T1000 (cell line): ENCODE measurements around the gene CD72.
"Not testable (repeated sequence)": the region's sequence is repeated elsewhere in the genome, so short reads cannot be mapped to it uniquely, and the experiment has no call there.

ENCODE experiments used
- DNase-seq: peaks from one replicate; lab custom pipeline; 2025; ENCODE audit warnings: mixed read lengths; lab: John Stamatoyannopoulos, UW

CD72 gene

DNA sequence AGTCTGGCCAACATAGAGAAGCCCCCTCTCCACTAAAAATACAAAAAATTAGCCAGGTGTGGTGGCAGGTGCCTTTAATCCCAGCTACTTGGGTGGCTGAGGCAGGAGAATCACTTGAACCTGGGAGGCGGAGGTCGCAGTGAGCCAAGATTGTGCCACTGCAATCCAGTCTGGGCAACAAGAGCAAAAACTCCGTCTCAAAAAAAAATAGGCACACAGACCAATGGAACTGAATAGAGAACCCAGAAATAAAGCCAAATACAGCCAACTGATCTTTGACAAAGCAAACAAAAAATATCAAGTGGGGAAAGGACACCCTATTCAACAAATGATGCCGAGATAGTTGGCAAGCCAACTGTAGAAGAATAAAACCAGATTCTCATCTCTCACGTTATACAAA lies 29.7 kb downstream of the CD72 start:
- DNase-seq = not testable (repeated sequence)

DNA sequence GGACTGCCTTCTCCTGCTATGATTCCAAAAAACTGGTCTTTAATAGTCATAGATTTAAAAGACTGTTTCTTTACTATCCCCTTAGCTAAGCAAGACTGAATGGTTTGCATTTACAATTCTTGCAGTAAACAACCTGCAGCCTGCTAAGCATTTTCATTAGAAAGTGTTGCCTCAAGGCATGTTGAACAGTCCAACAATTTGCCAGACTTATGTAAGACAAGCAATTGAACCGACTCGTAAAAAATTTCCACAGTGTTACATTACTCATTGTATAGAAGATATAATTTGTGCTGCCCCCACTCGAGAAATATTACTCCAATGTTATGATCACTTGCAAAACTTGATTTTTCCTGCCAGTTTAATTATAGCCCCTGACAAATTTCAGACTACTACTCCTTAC lies 33.5 kb downstream of the CD72 start:
- DNase-seq = not testable (repeated sequence)

DNA sequence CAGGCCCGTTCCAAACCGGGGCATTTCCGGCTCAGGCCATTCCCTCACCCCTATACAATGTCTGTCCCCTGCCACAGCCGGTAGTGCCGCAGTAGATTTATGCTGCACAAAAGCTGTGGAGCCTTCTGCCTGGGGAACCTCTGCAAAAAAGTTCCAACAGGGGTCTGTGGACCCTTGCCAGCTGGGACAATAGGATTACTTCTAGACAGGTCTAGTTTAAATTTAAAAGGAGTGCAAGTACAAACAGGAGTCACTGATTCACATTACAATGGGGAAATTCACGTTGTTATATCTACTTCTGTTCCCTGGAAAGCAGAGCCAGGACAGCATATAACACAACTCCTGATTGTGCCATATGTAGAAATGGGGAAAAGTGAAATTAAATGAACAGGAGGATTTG lies 34.7 kb downstream of the CD72 start:
- not testable (repeated sequence) for DNase-seq

DNA sequence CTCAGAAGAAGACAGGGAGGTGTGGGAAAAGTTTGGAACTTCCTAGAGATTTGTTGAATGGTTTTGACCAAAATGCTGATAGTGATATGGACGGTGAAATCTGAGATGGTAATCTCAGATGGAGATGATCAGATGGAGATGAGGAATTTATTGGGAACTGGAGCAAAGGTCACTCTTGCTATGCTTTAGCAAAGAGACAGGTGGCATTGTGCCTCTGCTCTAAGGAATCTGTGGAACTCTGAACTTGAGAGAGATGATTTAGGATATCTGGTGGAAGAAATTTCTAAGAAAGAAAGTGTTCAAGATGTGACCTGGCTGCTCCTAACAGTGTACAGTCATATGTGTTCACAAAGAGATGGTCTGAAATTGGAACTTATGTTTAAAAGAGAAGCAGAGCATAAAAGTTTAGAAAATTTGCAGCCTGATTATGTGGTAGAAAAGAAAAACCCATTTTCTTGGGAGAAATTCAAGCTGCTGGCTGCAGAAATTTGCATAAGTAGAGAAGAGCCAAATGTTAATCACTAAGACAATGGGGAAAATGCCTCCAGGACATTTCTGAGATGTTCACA lies 38.5 kb downstream of the CD72 start:
- DNase-seq = not testable (repeated sequence)

DNA sequence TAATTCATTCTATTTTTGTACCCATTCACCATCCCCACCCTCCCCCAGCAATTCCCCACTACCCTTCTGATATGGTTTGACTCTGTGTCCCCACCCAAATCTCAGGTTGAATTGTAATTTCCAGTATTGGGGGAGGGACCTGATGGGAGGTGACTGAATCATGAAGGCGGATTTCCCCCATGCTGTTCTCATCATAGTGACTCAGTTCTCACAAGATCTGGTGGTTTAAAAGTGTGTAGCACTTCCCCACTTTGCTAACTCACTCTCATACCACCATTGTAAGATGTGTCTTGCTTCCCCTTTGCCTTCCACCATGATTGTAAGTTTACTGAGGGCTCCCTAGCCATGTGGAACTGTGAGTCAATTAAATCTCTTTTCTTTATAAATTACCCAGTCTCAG lies 39.1 kb downstream of the CD72 start:
- DNase-seq = no peak

DNA sequence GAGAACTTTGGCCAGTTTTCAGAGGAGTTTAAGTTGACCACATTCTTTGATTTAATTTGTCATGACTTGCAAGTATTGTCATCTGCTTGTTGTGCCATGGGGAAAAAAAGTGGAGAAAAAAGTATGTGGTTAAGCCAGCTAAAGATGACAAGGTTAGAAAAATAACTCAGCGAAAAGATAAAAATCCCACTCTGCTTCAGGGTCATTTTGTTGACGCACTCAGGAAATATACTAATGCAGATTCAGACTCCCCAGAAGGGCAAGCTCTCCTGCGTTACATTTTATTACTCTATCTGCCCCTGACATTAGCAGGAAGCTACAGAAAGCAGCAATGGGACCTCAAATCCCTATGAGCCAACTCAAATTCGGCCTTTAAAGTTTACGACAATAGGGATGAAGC lies 40.7 kb downstream of the CD72 start:
- no peak for DNase-seq

DNA sequence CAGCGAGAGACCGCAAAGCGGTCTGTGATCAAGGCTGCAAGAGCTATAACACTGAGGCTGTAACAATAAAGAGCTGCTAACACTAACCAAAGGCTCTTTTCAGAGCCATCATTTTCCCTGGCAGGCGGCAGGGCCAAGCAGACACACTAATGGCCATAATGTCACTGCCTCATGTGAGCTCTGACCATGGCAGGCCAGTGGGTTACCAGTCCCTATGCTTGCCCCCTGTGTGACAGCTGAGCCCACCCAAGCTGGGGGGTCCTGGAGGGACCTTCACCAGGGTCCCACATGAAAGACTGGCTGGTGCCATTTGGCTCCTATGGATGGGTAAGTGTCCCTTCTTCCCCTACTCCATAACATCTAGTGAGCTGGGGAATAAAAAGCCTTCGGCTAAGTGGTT lies 42.7 kb downstream of the CD72 start:
- no peak for DNase-seq

DNA sequence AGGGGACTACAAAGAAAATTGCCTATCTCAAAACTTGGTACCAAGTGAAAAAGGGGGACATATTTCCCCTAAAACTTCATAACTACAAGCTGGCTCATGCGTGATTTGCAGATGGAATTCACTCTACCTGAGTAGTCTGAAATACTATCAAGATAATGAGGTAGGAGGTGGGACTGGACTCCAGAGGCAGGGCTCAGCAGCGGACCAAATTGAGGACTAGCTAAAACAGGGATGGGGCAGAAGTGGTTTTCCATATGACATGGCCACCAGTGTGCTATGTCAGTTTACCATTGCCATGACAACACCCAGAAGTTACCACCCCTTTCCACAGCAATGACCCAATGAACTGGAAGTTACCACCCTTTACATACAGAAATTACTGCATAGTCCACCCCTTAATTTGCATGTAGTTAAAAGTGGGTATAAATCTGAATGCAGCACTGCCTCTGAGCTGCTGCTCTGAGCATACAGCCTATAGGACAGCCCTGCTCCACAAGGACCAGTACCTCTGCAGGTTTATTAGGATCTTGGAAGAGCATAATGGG lies 43.6 kb downstream of the CD72 start:
- DNase-seq = no peak

DNA sequence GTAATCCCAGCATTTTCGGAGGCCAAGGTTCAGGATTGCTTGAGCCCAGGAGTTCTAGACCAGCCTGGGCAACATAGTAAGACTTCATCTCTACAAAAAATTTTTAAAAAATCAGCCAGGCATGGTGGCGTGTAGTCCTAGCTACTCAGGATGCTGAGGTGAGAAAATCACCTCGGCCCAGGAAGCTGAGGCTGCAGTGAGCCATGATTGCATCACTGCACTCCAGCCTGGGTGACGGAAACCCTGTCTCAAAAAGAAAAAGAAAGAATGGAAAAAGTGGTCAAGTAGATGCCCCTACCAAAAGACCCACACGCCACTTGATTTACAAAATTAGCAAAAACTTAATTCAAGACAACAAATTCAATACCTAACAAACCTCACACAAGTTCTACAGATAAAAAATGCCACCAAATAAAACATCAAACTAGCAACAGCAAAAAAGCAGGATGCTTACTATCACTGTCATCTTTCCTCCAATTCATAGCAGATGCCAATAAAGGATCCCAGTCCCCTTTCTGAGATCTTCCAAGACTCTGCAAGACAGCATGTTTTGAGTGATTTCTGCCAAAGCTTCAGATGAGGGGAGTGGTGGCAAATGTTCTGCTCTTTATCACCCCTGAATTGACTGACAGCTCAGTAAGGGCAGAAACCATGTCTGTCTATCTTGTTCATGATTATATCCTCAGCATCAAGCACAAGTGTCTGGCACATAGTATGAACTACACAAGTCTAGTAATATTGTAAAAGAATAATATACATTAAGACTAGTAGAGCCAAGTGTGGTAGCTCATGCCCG lies 47.3 kb downstream of the CD72 start:
- DNase-seq = no peak

DNA sequence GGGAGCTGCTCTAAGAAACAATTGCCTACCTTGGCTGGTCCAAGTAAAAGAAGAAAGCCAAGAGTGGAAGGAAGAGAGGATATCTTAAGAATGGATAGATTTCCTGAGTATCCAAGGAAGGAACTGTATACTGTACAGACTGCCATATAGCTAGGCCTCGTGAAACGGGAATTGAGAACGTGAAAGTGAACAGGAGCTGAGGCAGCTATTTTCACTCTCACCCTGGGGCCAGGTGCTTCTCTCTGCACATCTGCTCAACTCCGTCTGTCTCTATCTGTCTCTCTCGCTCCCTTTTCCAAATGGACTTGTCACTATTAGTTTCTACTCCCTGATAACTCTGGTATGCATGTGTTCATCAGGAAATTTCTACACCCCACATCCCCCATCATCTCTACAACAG lies 49.0 kb downstream of the CD72 start:
- DNase-seq = no peak

DNA sequence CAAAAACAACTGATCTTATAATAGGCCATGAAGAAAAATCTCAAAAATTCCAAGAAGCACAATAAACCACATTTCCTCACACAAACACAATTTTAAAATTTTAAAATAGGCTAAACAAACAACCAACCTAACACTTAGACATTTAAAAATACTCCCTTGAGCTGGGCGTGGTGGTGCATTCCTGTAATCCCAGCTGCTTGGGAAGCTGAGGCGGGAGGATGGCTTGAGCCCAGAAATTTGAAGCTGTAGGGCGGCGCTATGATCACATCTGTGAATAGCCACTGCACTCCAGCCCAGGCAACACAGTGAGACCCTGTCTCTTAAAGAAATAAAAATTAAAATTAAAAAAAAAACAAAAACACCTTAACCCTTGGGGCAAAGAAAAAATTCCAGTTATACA lies 50.0 kb downstream of the CD72 start:
- DNase-seq = no peak

DNA sequence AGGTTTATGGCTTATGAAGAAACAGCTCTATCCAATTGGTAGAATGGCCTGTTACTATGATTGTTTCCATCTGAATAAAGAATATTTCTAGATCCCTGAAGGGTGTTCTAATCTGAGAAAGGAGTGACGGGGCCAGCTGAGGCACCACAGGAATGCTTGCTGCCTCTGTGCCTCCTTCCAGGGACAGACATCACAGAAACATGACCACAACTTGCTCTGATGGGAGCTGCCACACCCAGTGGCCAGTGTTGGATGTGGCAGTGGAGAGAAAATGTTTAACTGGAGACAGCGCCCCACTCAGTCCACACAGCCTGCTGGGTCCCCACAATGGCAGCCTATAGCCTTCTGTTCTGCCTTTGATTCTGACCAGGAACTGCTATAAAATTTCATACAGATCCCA lies 51.8 kb downstream of the CD72 start:
- DNase-seq = no peak

DNA sequence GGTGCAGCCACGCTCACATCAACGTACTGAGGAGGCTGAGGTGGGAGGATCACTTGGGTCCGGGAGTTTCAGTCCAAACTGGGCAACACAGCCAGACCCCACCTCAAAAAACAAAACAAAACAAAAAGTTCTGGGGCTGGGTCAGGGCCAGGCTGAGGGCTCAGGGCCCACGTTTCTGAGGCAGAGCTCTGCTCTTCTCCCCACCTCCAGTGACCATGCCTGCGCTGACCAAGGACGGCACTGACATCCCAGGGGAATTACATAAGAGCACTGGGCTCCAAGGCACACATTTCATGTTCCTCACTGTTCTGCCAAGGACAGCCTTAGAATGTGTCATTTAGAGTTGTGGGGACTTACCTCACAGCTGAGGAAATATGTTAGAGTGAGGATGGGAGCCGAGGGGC lies 53.6 kb downstream of the CD72 start:
- no peak for DNase-seq

DNA sequence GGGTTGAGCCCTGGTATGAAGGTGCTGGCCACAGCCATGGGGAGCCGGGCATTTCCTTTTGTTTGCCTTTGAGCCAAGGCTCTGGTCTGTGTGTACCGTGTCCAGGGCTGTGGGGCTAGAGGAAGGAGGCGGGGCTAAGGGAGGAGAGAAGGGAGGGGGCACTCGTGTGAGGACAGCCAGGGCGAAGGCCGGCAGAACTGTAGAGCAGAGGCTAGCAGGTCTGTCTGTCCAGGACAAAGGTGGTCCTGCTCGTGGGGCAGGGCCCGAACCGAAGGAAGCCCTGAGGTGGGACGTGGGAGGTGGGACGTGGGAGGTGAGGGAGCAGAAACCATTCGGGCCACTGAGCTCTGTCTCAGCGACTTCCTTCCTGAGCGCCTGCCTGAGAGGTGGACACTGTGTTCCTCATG lies 54.4 kb downstream of the CD72 start:
- DNase-seq = no peak

DNA sequence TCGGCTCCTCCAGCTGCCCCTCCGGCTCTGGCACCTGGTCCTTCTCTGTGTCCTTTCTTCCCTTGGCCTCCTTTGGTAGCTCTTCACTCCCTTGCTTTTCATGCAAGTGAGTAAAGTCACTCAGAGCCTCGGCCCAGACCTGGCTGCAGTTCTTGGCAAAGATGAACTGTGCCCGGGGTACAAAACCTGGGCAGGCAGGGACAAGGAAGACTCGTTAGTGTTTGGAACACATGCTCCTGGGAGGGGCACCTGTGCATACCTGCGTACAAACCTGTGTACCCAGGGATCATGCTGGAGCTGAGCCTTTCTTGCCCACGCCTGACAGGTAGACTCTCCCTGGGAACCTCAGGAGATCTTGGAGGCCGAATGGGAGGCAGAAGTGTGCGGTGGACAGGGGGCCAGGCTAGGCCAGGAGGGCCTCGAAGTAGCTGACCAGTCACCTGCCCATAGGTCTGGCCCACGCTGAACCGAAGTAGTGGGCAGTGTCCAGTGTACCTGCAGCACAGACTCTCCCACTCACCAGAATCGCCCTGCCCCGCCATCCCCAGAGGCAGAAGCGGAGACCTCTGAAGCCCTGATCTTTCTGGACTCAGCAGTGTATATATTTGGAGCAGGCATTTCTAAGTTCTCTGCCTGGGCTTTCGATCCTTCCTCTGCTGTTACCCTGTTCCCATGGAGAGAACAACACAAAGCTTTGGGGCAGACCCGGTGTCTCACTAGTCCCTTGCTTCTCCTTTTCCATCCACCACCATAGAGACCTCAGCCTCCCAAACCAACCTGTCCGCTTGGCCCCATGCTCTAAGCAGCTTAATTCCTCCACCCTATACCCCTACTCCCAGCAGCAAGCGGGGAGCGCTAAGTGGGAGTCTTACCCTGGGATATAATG lies 55.1 kb downstream of the CD72 start:
- DNase-seq = no peak

DNA sequence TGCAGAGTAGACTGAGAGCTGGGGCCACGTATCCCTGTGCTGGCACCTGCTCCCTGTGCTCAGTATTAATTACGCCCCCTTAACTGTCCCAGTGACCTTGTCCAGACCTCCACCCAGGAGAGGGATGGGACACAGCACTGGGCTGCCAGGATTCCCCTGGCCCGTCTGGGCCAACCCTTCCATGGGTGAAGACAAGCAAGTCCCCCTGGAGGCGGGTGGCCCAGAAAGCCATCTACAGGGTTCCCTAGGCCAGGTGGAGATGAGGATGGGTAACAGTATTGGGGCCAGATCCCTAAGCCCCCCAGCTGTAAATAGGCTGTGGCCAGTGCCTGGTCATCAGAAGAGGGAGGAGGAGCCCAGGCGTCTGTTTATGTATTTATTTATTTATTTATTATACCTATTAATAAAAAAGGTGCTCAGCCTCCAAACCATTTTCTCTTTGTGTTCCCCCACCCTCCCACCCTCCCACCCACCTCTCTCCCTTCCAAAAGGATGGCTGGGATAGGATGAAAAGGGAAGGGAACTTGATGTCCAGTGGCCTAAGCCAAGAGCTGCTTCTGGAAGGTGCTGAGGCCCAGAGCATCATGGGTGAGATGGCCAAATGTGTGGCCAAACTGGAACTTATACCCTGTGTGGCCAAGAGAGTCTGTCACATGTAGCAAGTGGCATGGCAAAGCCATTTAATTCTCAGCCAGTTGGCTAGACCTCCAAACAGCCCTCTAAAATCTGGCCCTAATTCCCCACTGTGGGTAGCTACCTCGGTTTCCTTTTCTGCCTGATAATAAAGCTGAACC lies 56.5 kb downstream of the CD72 start:
- no peak for DNase-seq

DNA sequence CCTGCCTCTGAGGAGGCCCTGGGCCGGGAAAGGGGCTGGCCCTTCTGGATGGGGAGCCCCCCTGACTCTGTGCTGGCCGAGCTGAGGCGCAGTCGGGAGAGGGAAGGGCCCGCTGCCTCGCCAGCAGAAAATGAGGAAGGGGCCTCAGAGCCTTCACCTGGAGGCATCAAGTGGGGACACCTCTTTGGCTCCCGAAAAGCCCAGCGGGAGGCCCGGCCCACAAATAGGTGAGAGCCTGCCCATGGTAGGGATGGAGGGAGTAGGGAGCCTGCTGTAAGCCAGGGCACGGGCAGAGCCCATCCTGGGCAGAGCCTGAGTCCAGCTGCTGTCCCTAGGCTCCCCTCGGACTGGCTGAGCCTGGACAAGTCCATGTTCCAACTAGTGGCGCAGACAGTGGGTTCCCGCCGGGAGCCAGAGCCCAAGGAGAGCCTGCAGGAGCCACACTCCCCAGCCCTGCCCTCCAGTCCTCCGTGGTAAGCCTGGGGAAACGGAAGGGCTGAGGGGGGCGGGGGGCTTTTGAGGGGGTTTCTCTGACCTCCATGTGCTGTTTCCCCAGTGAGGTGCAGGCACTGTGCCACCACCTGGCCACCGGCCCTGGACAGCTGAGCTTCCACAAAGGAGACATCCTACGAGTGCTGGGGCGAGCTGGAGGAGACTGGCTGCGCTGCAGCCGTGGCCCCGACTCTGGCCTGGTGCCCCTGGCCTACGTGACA lies 57.4 kb downstream of the CD72 start:
- DNase-seq = no peak
